Endothelial cell of umbilical vein (primary cell): ENCODE data around the gene FALEC.

Experiments used
- EZH2 ChIP-seq: IDR thresholded peaks from 2 replicates; pipeline ENCODE4 v1.6.1; 2012; ENCODE audit warnings: borderline replicate concordance, low read depth, mild to moderate bottlenecking, moderate library complexity, low read length, inconsistent platforms; ENCODE audit not compliant: severe bottlenecking
- GATA2 ChIP-seq: IDR thresholded peaks from 2 replicates; pipeline ENCODE4 v1.7.0; 2011; ENCODE audit warnings: low read depth, mild to moderate bottlenecking, moderate library complexity, mixed read lengths, low read length; ENCODE audit not compliant: insufficient read length, insufficient read depth
- POLR2A ChIP-seq: IDR thresholded peaks from 2 replicates; pipeline ENCODE4 v1.6.1; 2012; ENCODE audit warnings: low read depth, mild to moderate bottlenecking, control low read depth, low read length
- POLR2AphosphoS5 ChIP-seq: IDR thresholded peaks from 2 replicates; pipeline ENCODE4 v1.6.1; 2012; ENCODE audit warnings: low read depth, mild to moderate bottlenecking, control low read depth, low read length, moderate library complexity; ENCODE audit not compliant: insufficient read depth
- TF ChIP-seq, protein P1 (sequence below), 2 donors: IDR thresholded peaks; 1 replicate in 1 of 2; 2 replicates in 1 of 2; pipeline ENCODE4 v1.5.1; 2011; ENCODE audit warnings: low read length in 2 of 2, mild to moderate bottlenecking in 2 of 2, moderate library complexity in 2 of 2, control low read depth in 1 of 2, inconsistent platforms in 1 of 2, low read depth in 1 of 2; ENCODE audit not compliant: insufficient read depth in 1 of 2; ENCODE audit errors: extremely low read depth in 1 of 2
- TF ChIP-seq, protein P2 (sequence below): IDR thresholded peaks from 2 replicates; pipeline ENCODE4 v1.6.1; 2011; ENCODE audit not compliant: insufficient read depth, insufficient read length

DNA sequence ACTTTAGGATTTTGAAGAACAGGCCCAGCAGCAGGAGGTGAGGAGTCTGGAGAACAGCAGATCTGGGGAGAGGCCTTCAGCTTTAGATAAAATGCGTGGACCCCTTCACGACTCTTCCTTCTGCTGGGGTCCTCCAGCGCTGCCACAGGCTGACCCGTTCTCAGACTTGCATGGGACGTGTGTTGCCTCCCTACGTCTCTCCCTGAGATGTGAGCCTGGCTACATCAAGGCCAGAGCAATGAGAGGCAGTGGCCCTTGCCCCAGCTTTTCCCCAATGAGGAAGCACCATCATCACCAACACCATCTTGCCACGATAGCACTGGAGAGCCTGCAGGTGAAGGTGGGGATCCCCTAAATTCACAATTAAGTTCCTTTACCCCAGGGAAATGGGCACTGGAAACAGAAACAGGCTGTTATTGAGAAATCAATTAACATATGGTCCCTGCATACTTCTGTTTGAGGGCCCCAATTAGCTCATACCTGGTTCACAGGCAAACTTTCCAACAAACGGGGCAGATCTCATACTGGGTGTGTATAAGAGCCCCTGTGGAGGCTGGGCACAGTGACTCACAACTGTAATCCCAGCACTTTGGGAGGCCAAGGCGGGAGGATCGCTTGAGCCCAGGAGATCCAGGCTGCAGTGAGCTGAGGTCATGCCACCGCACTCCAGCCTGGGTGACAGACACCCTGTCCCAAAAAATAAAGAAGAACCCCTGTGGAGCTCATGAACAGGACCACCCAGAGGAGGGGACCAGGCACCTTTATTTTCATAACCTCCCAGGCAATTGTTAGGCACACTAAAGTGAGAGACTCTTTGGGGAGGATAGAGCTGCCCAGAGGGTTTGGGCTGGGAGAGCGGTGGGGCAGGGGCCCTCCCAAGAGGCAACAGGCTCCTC is 21.5 kb downstream of the FALEC start:
- TF ChIP-seq, protein P1, sequence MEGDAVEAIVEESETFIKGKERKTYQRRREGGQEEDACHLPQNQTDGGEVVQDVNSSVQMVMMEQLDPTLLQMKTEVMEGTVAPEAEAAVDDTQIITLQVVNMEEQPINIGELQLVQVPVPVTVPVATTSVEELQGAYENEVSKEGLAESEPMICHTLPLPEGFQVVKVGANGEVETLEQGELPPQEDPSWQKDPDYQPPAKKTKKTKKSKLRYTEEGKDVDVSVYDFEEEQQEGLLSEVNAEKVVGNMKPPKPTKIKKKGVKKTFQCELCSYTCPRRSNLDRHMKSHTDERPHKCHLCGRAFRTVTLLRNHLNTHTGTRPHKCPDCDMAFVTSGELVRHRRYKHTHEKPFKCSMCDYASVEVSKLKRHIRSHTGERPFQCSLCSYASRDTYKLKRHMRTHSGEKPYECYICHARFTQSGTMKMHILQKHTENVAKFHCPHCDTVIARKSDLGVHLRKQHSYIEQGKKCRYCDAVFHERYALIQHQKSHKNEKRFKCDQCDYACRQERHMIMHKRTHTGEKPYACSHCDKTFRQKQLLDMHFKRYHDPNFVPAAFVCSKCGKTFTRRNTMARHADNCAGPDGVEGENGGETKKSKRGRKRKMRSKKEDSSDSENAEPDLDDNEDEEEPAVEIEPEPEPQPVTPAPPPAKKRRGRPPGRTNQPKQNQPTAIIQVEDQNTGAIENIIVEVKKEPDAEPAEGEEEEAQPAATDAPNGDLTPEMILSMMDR (IDR thresholded peaks at IDR 0.05; ENCODE audit: extremely low read depth in 1 of 2, insufficient read depth in 1 of 2, low read depth in 1 of 2, low read length in 2 of 2), result no peak
- TF ChIP-seq POLR2A (no peak), POLR2AphosphoS5 (no peak), EZH2 (no peak), GATA2 (no peak)
- TF ChIP-seq, protein P2, sequence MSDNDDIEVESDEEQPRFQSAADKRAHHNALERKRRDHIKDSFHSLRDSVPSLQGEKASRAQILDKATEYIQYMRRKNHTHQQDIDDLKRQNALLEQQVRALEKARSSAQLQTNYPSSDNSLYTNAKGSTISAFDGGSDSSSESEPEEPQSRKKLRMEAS, result no peak
